GM18505 (cell line): ENCODE data around the gene LPCAT2.

Experiments
- ATAC-seq: cut with Tn5 transposase; IDR thresholded peaks from one replicate; pipeline ENCODE4 v1.9.1; 2021; ENCODE audit not compliant: unreplicated experiment
- POLR2A ChIP-seq: IDR thresholded peaks from 4 replicates; pipeline ENCODE4 v1.6.1; 2011; ENCODE audit warnings: borderline replicate concordance; ENCODE audit not compliant: insufficient read depth, insufficient read length; ENCODE audit errors: extremely low read depth

The LPCAT2 gene

GRCh38 chr16:55508941-55509931 lies at the start of gene LPCAT2:
Gene LPCAT2, plus strand, starts transcription at chr16:55509072. Its CDS starts 110 bp downstream, at chr16:55509182.
- no peak for ATAC-seq
- TF ChIP-seq POLR2A, result no peak

- TF ChIP-seq POLR2A, result no peak
Measured at GRCh38 chr16:55462241-55462640, 46.6 kb upstream of the LPCAT2 start.

GRCh38 chr16:55464375-55464774 lies 44.5 kb upstream of the LPCAT2 start:
- ATAC-seq, result no peak
- no peak for TF ChIP-seq POLR2A

More at GRCh38 chr16:55462241-55462640, 46.6 kb upstream of the LPCAT2 start:
- no peak for ATAC-seq

- peak; percentile 87 for ATAC-seq
- no peak for TF ChIP-seq POLR2A
Measured at GRCh38 chr16:55465077-55465896, 43.6 kb upstream of the LPCAT2 start.

- no peak for ATAC-seq
- TF ChIP-seq POLR2A, result no peak
Measured at GRCh38 chr16:55466209-55466608, 42.7 kb upstream of the LPCAT2 start.

GRCh38 chr16:55467898-55468297 lies 41.0 kb upstream of the LPCAT2 start:
- no peak for TF ChIP-seq POLR2A
- no peak for ATAC-seq

- no peak for ATAC-seq
- TF ChIP-seq POLR2A, result no peak
Measured at GRCh38 chr16:55468352-55468990, 40.4 kb upstream of the LPCAT2 start.

GRCh38 chr16:55469821-55470532 lies 38.9 kb upstream of the LPCAT2 start:
- no peak for TF ChIP-seq POLR2A
- ATAC-seq, result no peak

- no peak for ATAC-seq
- TF ChIP-seq POLR2A, result no peak
Measured at GRCh38 chr16:55470533-55471371, 38.1 kb upstream of the LPCAT2 start.

- no peak for TF ChIP-seq POLR2A
- ATAC-seq, result no peak
Measured at GRCh38 chr16:55471448-55472097, 37.3 kb upstream of the LPCAT2 start.

GRCh38 chr16:55473587-55473986 lies 35.3 kb upstream of the LPCAT2 start:
- ATAC-seq, result no peak
- no peak for TF ChIP-seq POLR2A
